Mesenchymal stem cell (in vitro differentiated cells and primary cell): Measurements from ENCODE around the gene ST7L.
"Not testable (repeated sequence)": the region's sequence is repeated elsewhere in the genome, so short reads cannot be mapped to it uniquely, and the experiment has no call there.

Experiments used
- DNase-seq: peaks from one replicate; pipeline ENCODE4 v3.0.0-alpha.2; 2013
- H2AFZ ChIP-seq: one replicate; pipeline ENCODE4 v1.6.1; 2013; ENCODE audit warnings: low read depth, mild to moderate bottlenecking, control low read depth, inconsistent platforms, low read length, moderate library complexity
- H2AK5ac ChIP-seq: 2 replicates; pipeline ENCODE4 v1.6.1; 2013; ENCODE audit warnings: low read length, moderate library complexity, mild to moderate bottlenecking, inconsistent platforms; ENCODE audit not compliant: severe bottlenecking
- H2BK120ac ChIP-seq: one replicate; pipeline ENCODE4 v1.6.1; 2013; ENCODE audit warnings: low read depth, mild to moderate bottlenecking, inconsistent platforms, low read length, moderate library complexity
- H2BK12ac ChIP-seq, 2 experiments: one replicate each; pipeline ENCODE4 v1.6.1; 2013; ENCODE audit warnings: inconsistent platforms in 2 of 2, low read length in 2 of 2, mild to moderate bottlenecking in 2 of 2, moderate library complexity in 2 of 2, control low read depth in 1 of 2
- H2BK15ac ChIP-seq: one replicate; pipeline ENCODE4 v1.6.1; 2013; ENCODE audit warnings: mild to moderate bottlenecking, low read depth, inconsistent platforms; ENCODE audit not compliant: poor library complexity, severe bottlenecking
- H2BK5ac ChIP-seq: 2 replicates; pipeline ENCODE4 v1.6.1; 2013; ENCODE audit warnings: low read depth, mild to moderate bottlenecking, low read length, control low read depth, inconsistent platforms; ENCODE audit not compliant: poor library complexity, severe bottlenecking
- H3K14ac ChIP-seq, 2 experiments: one replicate each; pipeline ENCODE4 v1.6.1; 2013; ENCODE audit warnings: inconsistent platforms in 2 of 2, low read length in 2 of 2, control low read depth in 1 of 2, mild to moderate bottlenecking in 1 of 2, moderate library complexity in 1 of 2
- H3K18ac ChIP-seq, 2 experiments: one replicate each; pipeline ENCODE4 v1.6.1; 2013; ENCODE audit warnings: inconsistent platforms in 2 of 2, low read length in 2 of 2, control low read depth in 1 of 2, low read depth in 1 of 2, mild to moderate bottlenecking in 1 of 2
- H3K23ac ChIP-seq, 2 experiments: one replicate each; pipeline ENCODE4 v1.6.1; 2013; ENCODE audit warnings: inconsistent platforms in 2 of 2, low read length in 2 of 2, mild to moderate bottlenecking in 2 of 2, moderate library complexity in 2 of 2, control low read depth in 1 of 2
- H3K27ac ChIP-seq: 2 replicates; pipeline ENCODE4 v1.5.1; 2013; ENCODE audit warnings: mild to moderate bottlenecking, moderate library complexity, low read length, control low read depth, inconsistent platforms; ENCODE audit not compliant: poor library complexity, severe bottlenecking
- H3K27me3 ChIP-seq, 2 experiments: 2 replicates each; pipeline versions ENCODE4 v1.6.1 to v1.7.0; 2013; ENCODE audit warnings: low read length in 2 of 2, mild to moderate bottlenecking in 2 of 2, moderate library complexity in 2 of 2, control low read depth in 1 of 2, inconsistent platforms in 1 of 2; ENCODE audit not compliant: control insufficient read depth in 1 of 2, insufficient read depth in 1 of 2
- H3K36me3 ChIP-seq, 2 experiments: 2 replicates each; pipeline versions ENCODE4 v1.6.1 to v1.7.0; 2013; ENCODE audit warnings: low read length in 2 of 2, control low read depth in 1 of 2, inconsistent platforms in 1 of 2, low read depth in 1 of 2, mild to moderate bottlenecking in 1 of 2; ENCODE audit not compliant: insufficient read depth in 2 of 2, control insufficient read depth in 1 of 2
- H3K4ac ChIP-seq, 2 experiments: one replicate each; pipeline ENCODE4 v1.6.1; 2013; ENCODE audit warnings: inconsistent platforms in 2 of 2, low read length in 2 of 2, mild to moderate bottlenecking in 2 of 2, moderate library complexity in 2 of 2, control low read depth in 1 of 2, low read depth in 1 of 2
- H3K4me1 ChIP-seq: 2 replicates; pipeline ENCODE4 v1.6.1; 2013; ENCODE audit warnings: low read depth, low read length, control low read depth; ENCODE audit not compliant: control insufficient read depth, insufficient read depth
- H3K4me2 ChIP-seq: 2 replicates; pipeline ENCODE4 v1.6.1; 2013; ENCODE audit warnings: low read length, mild to moderate bottlenecking, inconsistent platforms; ENCODE audit not compliant: poor library complexity, severe bottlenecking
- H3K4me3 ChIP-seq, 2 experiments: 2 replicates each; pipeline versions ENCODE4 v1.5.1 to v1.7.0; 2013; ENCODE audit warnings: low read length in 2 of 2, mild to moderate bottlenecking in 2 of 2, control low read depth in 1 of 2, low read depth in 1 of 2; ENCODE audit not compliant: insufficient read depth in 1 of 2
- H3K79me1 ChIP-seq: replicated peaks from 2 replicates; pipeline ENCODE4 v1.6.1; 2013; ENCODE audit warnings: mild to moderate bottlenecking, control low read depth, low read length, inconsistent platforms; ENCODE audit not compliant: poor library complexity, severe bottlenecking
- H3K9ac ChIP-seq: 2 replicates; pipeline ENCODE4 v1.7.0; 2013; ENCODE audit warnings: mild to moderate bottlenecking, low read length, moderate library complexity
- H3K9me3 ChIP-seq: 2 replicates; pipeline ENCODE4 v1.7.0; 2013; ENCODE audit warnings: mild to moderate bottlenecking, low read length; ENCODE audit not compliant: control insufficient read depth
- H4K8ac ChIP-seq: one replicate; pipeline ENCODE4 v1.6.1; 2013; ENCODE audit warnings: inconsistent platforms, mild to moderate bottlenecking, low read length, moderate library complexity
- H4K91ac ChIP-seq: one replicate; pipeline ENCODE4 v1.6.1; 2013; ENCODE audit warnings: mild to moderate bottlenecking, low read length, inconsistent platforms
- WGBS: methylation state at CpG from one replicate; pipeline ENCODE4 v1.1.7; 2013; ENCODE audit warnings: mixed read lengths; 5-methylcytosine and 5-hydroxymethylcytosine counted together

ST7L gene

DNA sequence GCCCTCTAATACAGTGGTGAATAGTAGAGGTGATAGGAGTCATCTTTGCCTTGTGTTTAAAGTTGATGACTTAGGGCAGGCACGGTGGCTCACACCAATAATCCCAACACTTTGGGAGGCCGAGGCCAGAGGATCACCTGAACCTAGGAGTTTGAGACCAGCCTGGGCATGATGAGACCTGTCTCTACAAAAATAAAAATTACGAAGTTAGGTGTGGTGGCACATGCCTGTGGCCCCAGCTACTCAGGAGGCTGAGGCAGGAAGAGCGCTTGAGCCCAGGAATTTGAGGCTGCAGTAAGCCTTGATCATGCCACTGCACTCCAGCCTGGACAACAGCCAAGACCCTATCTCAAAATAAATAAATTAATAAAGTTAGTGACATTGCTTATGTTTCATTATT is 27.3 kb upstream of the ST7L start:
- Histone ChIP-seq H3K27me3 (no peaks in the 10 kb centered on the region), H2BK12ac (no peak overlapping the region), H3K79me1 (peaks cover 3% of the 10 kb centered on the region), H2BK120ac (no peak overlapping the region), H4K8ac (no peak overlapping the region), H3K4me2 (no peak overlapping the region), H3K23ac (no peak overlapping the region), H4K91ac (no peak overlapping the region), H2AK5ac (no peak overlapping the region), H2AFZ (no peak overlapping the region), H3K4me3 (no peak overlapping the region), H3K4me1 (peaks cover 3% of the 10 kb centered on the region), H2BK15ac (no peak overlapping the region), H3K18ac (no peak overlapping the region), H3K9ac (no peak overlapping the region), H2BK5ac (no peak overlapping the region), H3K4ac (no peak overlapping the region), H3K14ac (no peak overlapping the region), H3K27ac (no peak overlapping the region), H3K36me3 (peaks cover 9 to 65% of the 10 kb centered on the region in 2 experiments), H3K9me3 (no peaks in the 10 kb centered on the region)
- no peak for DNase-seq
- WGBS, result 95% methylated on average over 4 of the region's 4 CpGs

DNA sequence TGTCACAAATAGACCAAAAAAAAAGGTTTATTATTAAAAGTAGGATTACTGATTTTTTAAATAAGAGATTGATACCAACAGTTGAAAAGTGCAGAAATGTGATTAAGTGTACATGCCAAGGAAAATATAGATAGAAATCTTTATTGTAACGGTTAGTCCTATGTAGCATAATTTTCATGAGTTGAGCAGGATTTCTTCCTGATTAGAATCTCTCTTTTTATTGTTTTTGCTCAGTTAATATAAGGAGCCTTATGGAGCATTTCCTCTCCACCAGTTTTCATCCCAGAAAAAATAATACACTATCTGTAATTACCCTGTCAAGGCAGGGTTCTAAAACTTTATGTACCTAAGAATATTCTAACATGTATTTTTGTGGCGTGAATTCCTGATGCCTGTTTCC is 24.1 kb upstream of the ST7L start:
- Histone ChIP-seq H3K9me3 (no peaks in the 10 kb centered on the region), H3K4me2 (no peak overlapping the region), H3K23ac (no peak overlapping the region), H3K27ac (no peak overlapping the region), H3K36me3 (peaks cover 3 to 35% of the 10 kb centered on the region in 2 experiments), H4K8ac (no peak overlapping the region), H3K18ac (no peak overlapping the region), H3K4ac (no peak overlapping the region), H2AK5ac (no peak overlapping the region), H3K9ac (no peak overlapping the region), H3K4me3 (no peak overlapping the region), H2AFZ (no peak overlapping the region), H4K91ac (no peak overlapping the region), H2BK120ac (no peak overlapping the region), H2BK15ac (no peak overlapping the region), H3K14ac (no peak overlapping the region), H2BK5ac (no peak overlapping the region), H2BK12ac (no peak overlapping the region), H3K27me3 (no peaks in the 10 kb centered on the region), H3K4me1 (peaks cover 3% of the 10 kb centered on the region), H3K79me1 (no peaks in the 10 kb centered on the region)
- DNase-seq, result no peak
- WGBS, result no CpG with 5 or more reads among the region's 2 CpGs

DNA sequence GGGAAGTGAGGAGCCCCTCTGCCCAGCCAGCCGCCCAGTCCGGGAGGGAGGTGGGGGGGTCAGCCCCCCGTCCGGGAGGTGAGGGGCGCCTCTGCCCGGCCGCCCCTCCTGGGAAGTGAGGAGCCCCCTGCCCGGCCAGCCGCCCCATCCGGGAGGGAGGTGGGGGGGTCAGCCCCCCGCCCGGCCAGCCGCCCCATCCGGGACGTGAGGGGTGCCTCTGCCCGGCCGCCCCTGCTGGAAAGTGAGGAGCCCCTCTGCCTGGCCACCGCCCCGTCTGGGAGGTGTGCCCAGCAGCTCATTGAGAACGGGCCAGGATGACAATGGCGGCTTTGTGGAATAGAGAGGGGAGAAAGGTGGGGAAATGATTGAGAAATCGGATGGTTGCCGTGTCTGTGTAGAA is 21.5 kb upstream of the ST7L start:
- not testable (repeated sequence) for H3K23ac ChIP-seq, H3K9ac ChIP-seq, H4K91ac ChIP-seq, H3K79me1 ChIP-seq, H3K14ac ChIP-seq, H3K4ac ChIP-seq, H3K9me3 ChIP-seq, H3K27me3 ChIP-seq, H3K4me3 ChIP-seq, H2AFZ ChIP-seq, H3K4me2 ChIP-seq, H2BK15ac ChIP-seq, H2BK120ac ChIP-seq, H2BK12ac ChIP-seq, H4K8ac ChIP-seq, DNase-seq, H3K4me1 ChIP-seq, H2AK5ac ChIP-seq, H3K18ac ChIP-seq, H2BK5ac ChIP-seq, H3K27ac ChIP-seq
- H3K36me3 ChIP-seq, result peaks cover 0 to 20% of the 10 kb centered on the region in 2 experiments
- WGBS, result 98% methylated on average over 19 of the region's 23 CpGs

DNA sequence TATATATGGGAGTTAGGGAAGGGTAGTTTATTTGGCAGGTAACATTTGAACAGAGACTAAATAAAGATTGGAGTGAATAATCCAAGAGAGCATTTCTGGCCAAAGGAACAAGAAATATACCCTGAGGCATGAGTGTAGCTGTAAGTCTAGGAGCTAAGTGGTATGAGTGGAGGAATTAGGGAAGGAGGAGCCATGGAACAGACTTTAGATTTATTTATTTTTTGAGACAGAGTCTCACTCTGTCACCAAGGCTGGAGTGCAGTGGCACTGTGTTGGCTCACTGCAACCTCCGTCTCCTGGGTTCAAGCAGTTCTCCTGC is 19.1 kb upstream of the ST7L start:
- Histone ChIP-seq H3K9me3 (no peaks in the 10 kb centered on the region), H3K9ac (no peak overlapping the region), H2BK5ac (no peak overlapping the region), H3K14ac (no peak overlapping the region), H3K27ac (peak overlapping the region; percentile 50), H2AK5ac (no peak overlapping the region), H2BK120ac (no peak overlapping the region), H3K18ac (no peak overlapping the region), H3K79me1 (no peaks in the 10 kb centered on the region), H2BK15ac (no peak overlapping the region), H2AFZ (no peak overlapping the region), H2BK12ac (no peak overlapping the region), H3K4me1 (peaks cover 6% of the 10 kb centered on the region), H3K23ac (no peak overlapping the region), H3K36me3 (peaks cover 0 to 7% of the 10 kb centered on the region in 2 experiments), H4K8ac (no peak overlapping the region), H4K91ac (no peak overlapping the region), H3K4me2 (no peak overlapping the region), H3K27me3 (no peaks in the 10 kb centered on the region), H3K4me3 (no peak overlapping the region), H3K4ac (no peak overlapping the region)
- 90% methylated on average over 1 of the region's 1 CpG for WGBS
- no peak for DNase-seq
